ENCODE measurements around the gene FKBP8. TPM values are rescaled to one million over a fixed set of nuclear protein-coding genes. Genes with fewer than 3 reads are reported as not detected.

The FKBP8 gene
- total and polyA plus RNA-seq, 2 of the 4 experiments (the other 2 are of a cell fraction) = 153 to 289 TPM

GRCh38 chr19:18559685-18560084 is 16.3 kb upstream of the FKBP8 start:
- H2BK5ac ChIP-seq (ENCODE audit: low read depth, low read length, poor library complexity, severe bottlenecking) = no peak overlapping the region
- ATAC-seq (ENCODE audit: low read depth) = no peak
- 0 out of 2 replicates have a peak, but pooled peaks cover 2% of the 10 kb centered on the region for H3K4me1 ChIP-seq (ENCODE audit: control insufficient read depth, insufficient read depth, low read length)
- no peak overlapping the region for H2BK120ac ChIP-seq (ENCODE audit: low read depth, low read length)
- H3K79me1 ChIP-seq (ENCODE audit: low read depth in 1 of 2, low read length in 2 of 2) = peaks cover 21 to 42% of the 10 kb centered on the region in 2 experiments
- no peak overlapping the region for H3K27ac ChIP-seq (ENCODE audit: insufficient read depth, low read length)
- no peak overlapping the region for H3K18ac ChIP-seq (ENCODE audit: low read depth, low read length)
- POLR2A ChIA-PET (ENCODE audit: unreplicated experiment) = interaction anchor here (0.5 kb wide), 1 partner anchor 37 kb away, joined by 3 read pairs; no protein-coding TSS in a partner anchor
- H2BK20ac ChIP-seq (ENCODE audit: low read depth, low read length) = no peak overlapping the region
- no peaks in the 10 kb centered on the region for H3K27me3 ChIP-seq (ENCODE audit: control insufficient read depth, insufficient read depth, low read length)
- H4K20me1 ChIP-seq (ENCODE audit: insufficient read depth, low read length) = no peaks in the 10 kb centered on the region
- no peak overlapping the region for H4K5ac ChIP-seq (ENCODE audit: low read depth, low read length)
- H3K9ac ChIP-seq (ENCODE audit: low read depth, low read length) = no peak overlapping the region
- CTCF ChIA-PET = interaction anchor here (0.8 kb wide), 1 partner anchor 40 kb away, joined by 5 read pairs; no protein-coding TSS in a partner anchor
- dilution Hi-C loops (cut with HindIII; ENCODE audit: low sequenced_read_pairs, unreplicated experiment) (no loop called here), intact Hi-C loops (cut with micrococcal nuclease) (loop anchor here (5.0 kb wide), 1 partner anchor 107 kb away; no protein-coding TSS in a partner anchor), in situ Hi-C loops (cut with MboI; ENCODE audit: low sequenced_read_pairs) (no loop called here)
- H3K4me3 ChIP-seq (ENCODE audit: insufficient read depth, low read depth, low read length) = no peak overlapping the region
- no peak overlapping the region for H3K23ac ChIP-seq (ENCODE audit: low read depth, low read length)
- H3K9me1 ChIP-seq (ENCODE audit: insufficient read depth, low read length) = 0 out of 2 replicates have a peak, but pooled peaks cover 2% of the 10 kb centered on the region
- 80% methylated on average over 1 of the region's 5 CpGs; no CpG with 5 or more reads in 1 of the 2 experiments for WGBS, 2 experiments (ENCODE audit: extremely low coverage in 2 of 2, insufficient read length in 1 of 2)
- no TSS peak for BruUV-seq (replicated peaks)
- H3K36me3 ChIP-seq (ENCODE audit: control insufficient read depth, insufficient read depth, low read length) = peaks cover 19% of the 10 kb centered on the region
- TF ChIP-seq MXI1 (IDR thresholded peaks at IDR 0.05; ENCODE audit: borderline replicate concordance, low read depth, low read length) = no peak
- H4K8ac ChIP-seq (ENCODE audit: low read depth in 2 of 2, low read length in 2 of 2) = no peak overlapping the region
- H4K91ac ChIP-seq (ENCODE audit: insufficient read depth, low read depth, low read length) = no peak overlapping the region
- no peak for DNase-seq
- H3K4ac ChIP-seq (ENCODE audit: low read depth, low read length) = no peak overlapping the region
- no peak overlapping the region for H3K14ac ChIP-seq (replicated peaks; ENCODE audit: low read depth, low read length)
- no peak overlapping the region for H2AFZ ChIP-seq (replicated peaks; ENCODE audit: low read length, poor library complexity)
- no peaks in the 10 kb centered on the region for H3K9me3 ChIP-seq (ENCODE audit: control insufficient read depth, insufficient read depth, low read length)
- no peak overlapping the region for H3K56ac ChIP-seq (ENCODE audit: extremely low read depth, insufficient read depth, low read length)
- no peak overlapping the region for H2AK5ac ChIP-seq (ENCODE audit: low read depth, low read length)
- no peak overlapping the region for H3K4me2 ChIP-seq (ENCODE audit: low read depth, low read length)
- H2AK9ac ChIP-seq (replicated peaks; ENCODE audit: low read depth, low read length, poor library complexity) = no peak overlapping the region
- no peak overlapping the region for H2BK15ac ChIP-seq (ENCODE audit: low read depth, low read length)

Measured in IMR-90 (cell line).